ENCODE results near the gene SNX3.

GRCh38 chr6:108254433-108255410, 6.1 kb downstream of the SNX3 start:
- TF ChIP-seq, protein P1, sequence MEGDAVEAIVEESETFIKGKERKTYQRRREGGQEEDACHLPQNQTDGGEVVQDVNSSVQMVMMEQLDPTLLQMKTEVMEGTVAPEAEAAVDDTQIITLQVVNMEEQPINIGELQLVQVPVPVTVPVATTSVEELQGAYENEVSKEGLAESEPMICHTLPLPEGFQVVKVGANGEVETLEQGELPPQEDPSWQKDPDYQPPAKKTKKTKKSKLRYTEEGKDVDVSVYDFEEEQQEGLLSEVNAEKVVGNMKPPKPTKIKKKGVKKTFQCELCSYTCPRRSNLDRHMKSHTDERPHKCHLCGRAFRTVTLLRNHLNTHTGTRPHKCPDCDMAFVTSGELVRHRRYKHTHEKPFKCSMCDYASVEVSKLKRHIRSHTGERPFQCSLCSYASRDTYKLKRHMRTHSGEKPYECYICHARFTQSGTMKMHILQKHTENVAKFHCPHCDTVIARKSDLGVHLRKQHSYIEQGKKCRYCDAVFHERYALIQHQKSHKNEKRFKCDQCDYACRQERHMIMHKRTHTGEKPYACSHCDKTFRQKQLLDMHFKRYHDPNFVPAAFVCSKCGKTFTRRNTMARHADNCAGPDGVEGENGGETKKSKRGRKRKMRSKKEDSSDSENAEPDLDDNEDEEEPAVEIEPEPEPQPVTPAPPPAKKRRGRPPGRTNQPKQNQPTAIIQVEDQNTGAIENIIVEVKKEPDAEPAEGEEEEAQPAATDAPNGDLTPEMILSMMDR (conservative IDR thresholded peaks at IDR 0.05 in 1 of 2, IDR thresholded peaks at IDR 0.05 in 1 of 2; ENCODE audit: extremely low read depth in 1 of 2, insufficient read depth in 1 of 2, low read depth in 1 of 2, low read length in 2 of 2), result no peak
- TF ChIP-seq EZH2 (IDR thresholded peaks at IDR 0.05; ENCODE audit: borderline replicate concordance, low read length), result no peak

Data from mammary epithelial cell (primary cell).